ENCODE data around the gene OTULINL. TPM values are rescaled to one million over a fixed set of nuclear protein-coding genes. Genes with fewer than 3 reads are reported as not detected.

OTULINL gene
- total and polyA plus RNA-seq, 2 of the 8 experiments (the other 6 are each of a cell fraction or from before 2014, with no cell fraction given): 3.1 to 8.3 TPM

DNA sequence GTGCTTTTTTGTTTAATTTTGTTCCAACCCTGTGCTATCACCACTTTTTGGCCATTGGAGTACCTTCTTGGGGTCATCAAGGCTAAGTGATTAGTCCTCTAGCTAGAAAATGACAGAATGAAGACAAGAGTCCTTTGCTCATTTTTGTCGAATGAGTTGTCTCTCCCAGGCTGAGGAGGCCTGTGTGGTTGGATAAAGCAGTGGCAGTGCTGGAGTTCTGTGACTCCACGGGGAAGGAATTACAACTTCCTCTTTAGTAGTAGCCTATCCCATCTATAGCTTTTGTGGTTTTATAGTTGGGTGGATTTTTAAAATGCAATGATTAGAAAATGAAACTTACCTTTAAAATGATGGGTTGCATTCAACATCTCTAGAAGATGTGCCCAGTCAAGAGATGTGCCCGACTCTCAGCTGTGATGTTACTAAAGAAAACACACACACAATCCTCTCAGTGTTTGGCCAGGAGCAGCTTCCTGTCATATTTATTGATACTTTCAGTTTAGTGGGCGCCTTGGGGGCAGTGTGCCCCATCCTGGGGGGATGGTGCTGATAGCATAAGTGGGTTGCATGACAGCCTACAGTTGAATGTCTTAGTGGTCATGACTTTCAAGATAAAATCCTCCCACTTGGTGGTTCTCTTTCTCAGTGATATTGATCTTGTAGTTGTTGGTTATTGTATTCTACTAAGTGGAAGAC, 11.9 kb downstream of the OTULINL start (continued):
- TF ChIP-seq CBX8 (IDR thresholded peaks at IDR 0.05; ENCODE audit: borderline replicate concordance, low read depth, low read length): no peak
- no peak for TF ChIP-seq SP2 (IDR thresholded peaks at IDR 0.05; ENCODE audit: low read length)
- TF ChIP-seq YY1 (IDR thresholded peaks at IDR 0.05; ENCODE audit: low read depth, low read length): no peak
- TF ChIP-seq, protein P1, sequence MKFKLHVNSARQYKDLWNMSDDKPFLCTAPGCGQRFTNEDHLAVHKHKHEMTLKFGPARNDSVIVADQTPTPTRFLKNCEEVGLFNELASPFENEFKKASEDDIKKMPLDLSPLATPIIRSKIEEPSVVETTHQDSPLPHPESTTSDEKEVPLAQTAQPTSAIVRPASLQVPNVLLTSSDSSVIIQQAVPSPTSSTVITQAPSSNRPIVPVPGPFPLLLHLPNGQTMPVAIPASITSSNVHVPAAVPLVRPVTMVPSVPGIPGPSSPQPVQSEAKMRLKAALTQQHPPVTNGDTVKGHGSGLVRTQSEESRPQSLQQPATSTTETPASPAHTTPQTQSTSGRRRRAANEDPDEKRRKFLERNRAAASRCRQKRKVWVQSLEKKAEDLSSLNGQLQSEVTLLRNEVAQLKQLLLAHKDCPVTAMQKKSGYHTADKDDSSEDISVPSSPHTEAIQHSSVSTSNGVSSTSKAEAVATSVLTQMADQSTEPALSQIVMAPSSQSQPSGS (IDR thresholded peaks at IDR 0.05; ENCODE audit: low read length): no peak
- no peak for TF ChIP-seq TEAD4 (IDR thresholded peaks at IDR 0.05; ENCODE audit: low read depth, low read length)
- no peak for TF ChIP-seq KDM5A (IDR thresholded peaks at IDR 0.05; ENCODE audit: low read length)
- TF ChIP-seq SUZ12 (IDR thresholded peaks at IDR 0.05; ENCODE audit: low read length): no peak

Measured in H1 (cell line).